OCI-LY1 (cell line): ENCODE data around the gene TUBA3D.
"Not testable (repeated sequence)": the region's sequence is repeated elsewhere in the genome, so short reads cannot be mapped to it uniquely, and the experiment has no call there.

ENCODE experiments used
- H2AFZ ChIP-seq: fragments of 200-600 bp; sonication (generic), shearing (Covaris generic); 2 replicates; pipeline ENCODE4 v1.6.0; 2014; ENCODE audit warnings: antibody characterized with exemption, mild to moderate bottlenecking, low read length
- H3F3A ChIP-seq: fragments of 200-600 bp; sonication (generic), shearing (Covaris generic); 2 replicates; pipeline ENCODE4 v1.6.0; 2014; ENCODE audit warnings: mild to moderate bottlenecking, antibody characterized with exemption, low read length, moderate library complexity; ENCODE audit not compliant: insufficient read depth
- H3K27ac ChIP-seq: fragments of 200-600 bp; sonication (generic); 2 replicates; pipeline ENCODE4 v1.5.1; 2014; ENCODE audit warnings: low read length, mixed run types, mild to moderate bottlenecking, low read depth; ENCODE audit not compliant: poor library complexity, severe bottlenecking
- H3K27me3 ChIP-seq: fragments of 200-600 bp; sonication (generic); 2 replicates; pipeline ENCODE4 v1.6.0; 2014; ENCODE audit warnings: antibody characterized with exemption, mild to moderate bottlenecking, low read length, moderate library complexity; ENCODE audit not compliant: insufficient read depth
- H3K36me3 ChIP-seq: fragments of 200-600 bp; sonication (generic); 2 replicates; pipeline ENCODE4 v1.6.1; 2014; ENCODE audit warnings: mild to moderate bottlenecking, antibody characterized with exemption, low read length, moderate library complexity, mixed read lengths; ENCODE audit not compliant: insufficient read depth
- H3K4me1 ChIP-seq: fragments of 200-600 bp; sonication (generic); 2 replicates; pipeline ENCODE4 v1.5.1; 2014; ENCODE audit warnings: mild to moderate bottlenecking, low read length, moderate library complexity; ENCODE audit not compliant: insufficient read depth, severe bottlenecking
- H3K4me2 ChIP-seq: fragments of 200-600 bp; sonication (generic), shearing (Covaris generic); 2 replicates; pipeline ENCODE4 v1.6.1; 2014; ENCODE audit warnings: low read length
- H3K4me3 ChIP-seq: fragments of 200-600 bp; sonication (generic); 2 replicates; pipeline ENCODE4 v1.5.1; 2014; ENCODE audit warnings: low read length, low read depth, mild to moderate bottlenecking, mixed read lengths; ENCODE audit not compliant: poor library complexity, severe bottlenecking
- H3K79me2 ChIP-seq: fragments of 200-600 bp; shearing (Covaris generic); 2 replicates; pipeline ENCODE4 v1.6.1; 2016; ENCODE audit warnings: mixed run types, low read length, mixed read lengths; ENCODE audit not compliant: insufficient read depth
- H3K9ac ChIP-seq: fragments of 200-600 bp; sonication (generic), shearing (Covaris generic); 2 replicates; pipeline ENCODE4 v1.6.1; 2014; ENCODE audit warnings: mild to moderate bottlenecking, low read length, mixed read lengths
- H3K9me2 ChIP-seq: fragments of 200-600 bp; sonication (generic), shearing (Covaris generic); 2 replicates; pipeline ENCODE4 v1.6.1; 2014; ENCODE audit warnings: low read depth, mild to moderate bottlenecking, low read length, mixed read lengths
- H3K9me3 ChIP-seq: fragments of 200-600 bp; shearing (Covaris generic); 2 replicates; pipeline ENCODE4 v1.6.1; 2014; ENCODE audit warnings: low read length, mixed read lengths
- H4K20me1 ChIP-seq: fragments of 200-600 bp; sonication (generic), shearing (Covaris generic); 2 replicates; pipeline ENCODE4 v1.6.0; 2016; ENCODE audit warnings: mild to moderate bottlenecking, low read length; ENCODE audit not compliant: insufficient read depth

TUBA3D gene

GRCh38 chr2:131471624-131472023 lies 4.3 kb upstream of the TUBA3D start:
- H3K79me2 ChIP-seq, H3F3A ChIP-seq, H3K27ac ChIP-seq, H2AFZ ChIP-seq, H3K9ac ChIP-seq, H3K4me3 ChIP-seq, H3K9me3 ChIP-seq, H3K9me2 ChIP-seq, H3K4me2 ChIP-seq, H3K36me3 ChIP-seq, H3K27me3 ChIP-seq, H3K4me1 ChIP-seq, H4K20me1 ChIP-seq: not testable (repeated sequence)

GRCh38 chr2:131473266-131473665 lies 2.7 kb upstream of the TUBA3D start:
- not testable (repeated sequence) for H3K36me3 ChIP-seq, H3K9ac ChIP-seq, H2AFZ ChIP-seq, H3K4me3 ChIP-seq, H3K9me2 ChIP-seq, H3K4me1 ChIP-seq, H3K79me2 ChIP-seq, H3K27ac ChIP-seq, H3K27me3 ChIP-seq, H3F3A ChIP-seq, H3K9me3 ChIP-seq, H4K20me1 ChIP-seq, H3K4me2 ChIP-seq

- not testable (repeated sequence) for H3K36me3 ChIP-seq, H3K79me2 ChIP-seq, H3K4me3 ChIP-seq, H3F3A ChIP-seq, H3K9me3 ChIP-seq, H3K9me2 ChIP-seq, H2AFZ ChIP-seq, H3K27me3 ChIP-seq, H4K20me1 ChIP-seq, H3K4me1 ChIP-seq, H3K9ac ChIP-seq, H3K4me2 ChIP-seq, H3K27ac ChIP-seq
Measured at GRCh38 chr2:131476363-131476762, 444 bp downstream of the TUBA3D start.

GRCh38 chr2:131477227-131477626 lies 1.3 kb downstream of the TUBA3D start:
- H3K9me3 ChIP-seq, H3K9ac ChIP-seq, H3K4me1 ChIP-seq, H3K27me3 ChIP-seq, H3K4me2 ChIP-seq, H3K4me3 ChIP-seq, H4K20me1 ChIP-seq, H3F3A ChIP-seq, H3K36me3 ChIP-seq, H3K79me2 ChIP-seq, H3K27ac ChIP-seq, H3K9me2 ChIP-seq, H2AFZ ChIP-seq: not testable (repeated sequence)

GRCh38 chr2:131478074-131478849 lies 2.3 kb downstream of the TUBA3D start:
- not testable (repeated sequence) for H3F3A ChIP-seq, H3K36me3 ChIP-seq, H3K4me3 ChIP-seq, H3K9ac ChIP-seq, H3K79me2 ChIP-seq, H3K27ac ChIP-seq, H3K4me2 ChIP-seq, H3K27me3 ChIP-seq, H3K9me3 ChIP-seq, H3K9me2 ChIP-seq, H2AFZ ChIP-seq, H4K20me1 ChIP-seq, H3K4me1 ChIP-seq

- not testable (repeated sequence) for H3K4me2 ChIP-seq, H4K20me1 ChIP-seq, H3K4me1 ChIP-seq, H3K9me2 ChIP-seq, H3F3A ChIP-seq, H2AFZ ChIP-seq, H3K9ac ChIP-seq, H3K79me2 ChIP-seq, H3K36me3 ChIP-seq, H3K9me3 ChIP-seq, H3K27me3 ChIP-seq, H3K4me3 ChIP-seq, H3K27ac ChIP-seq
Measured at GRCh38 chr2:131478850-131479461, 3.0 kb downstream of the TUBA3D start.

GRCh38 chr2:131480351-131480750 lies 4.4 kb downstream of the TUBA3D start:
- not testable (repeated sequence) for H3K79me2 ChIP-seq, H3K4me2 ChIP-seq, H3K36me3 ChIP-seq, H2AFZ ChIP-seq, H3K27me3 ChIP-seq, H3F3A ChIP-seq, H3K27ac ChIP-seq, H3K9me2 ChIP-seq, H3K9me3 ChIP-seq, H4K20me1 ChIP-seq, H3K9ac ChIP-seq, H3K4me1 ChIP-seq, H3K4me3 ChIP-seq
